Lung (tissue), 12 donors: ENCODE data around the gene CASS4. TPM values are rescaled to one million over a fixed set of nuclear protein-coding genes. Genes with fewer than 3 reads are reported as not detected.
A peak's percentile ranks its signal among the peaks of the same experiment; 100 is the strongest.

Source experiments
- ATAC-seq: fragments of 200-7000 bp; cut with Tn5 transposase; one replicate; pipeline ENCODE4 v1.9.1; 2020; ENCODE audit warnings: moderate number of reproducible peaks; ENCODE audit not compliant: insufficient read depth, low FRiP score
- DNase-seq, 3 donors: peaks; one replicate each; pipeline ENCODE4 v3.0.0-alpha.2; 2013 to 2017
- H3K27ac ChIP-seq, 2 donors: one replicate each; pipeline ENCODE4 v1.5.1; 2013; ENCODE audit warnings: mild to moderate bottlenecking in 2 of 2, moderate library complexity in 2 of 2, control low read depth in 1 of 2, inconsistent platforms in 1 of 2, low read depth in 1 of 2, low read length in 1 of 2
- H3K27me3 ChIP-seq, 3 donors: one replicate each; pipeline ENCODE4 v1.5.1; 2013; ENCODE audit warnings: low read length in 2 of 3; ENCODE audit not compliant: control insufficient read depth in 3 of 3, insufficient read depth in 3 of 3
- H3K36me3 ChIP-seq, 4 donors: one replicate each; pipeline ENCODE4 v1.5.1; 2013; ENCODE audit warnings: low read length in 4 of 4, mild to moderate bottlenecking in 1 of 4, moderate library complexity in 1 of 4; ENCODE audit not compliant: control insufficient read depth in 4 of 4, insufficient read depth in 4 of 4
- H3K4me1 ChIP-seq, 5 donors: one replicate each; pipeline ENCODE4 v1.5.1; 2013; ENCODE audit warnings: low read length in 5 of 5, mild to moderate bottlenecking in 2 of 5, moderate library complexity in 1 of 5; ENCODE audit not compliant: control insufficient read depth in 5 of 5, insufficient read depth in 5 of 5
- H3K4me3 ChIP-seq: one replicate; pipeline ENCODE4 v1.5.1; 2013; ENCODE audit warnings: mild to moderate bottlenecking, control low read depth, moderate library complexity
- H3K9ac ChIP-seq, 2 donors: one replicate each; pipeline ENCODE4 v1.5.1; 2013; ENCODE audit warnings: low read length in 2 of 2, control low read depth in 1 of 2; ENCODE audit not compliant: insufficient read depth in 1 of 2
- H3K9me3 ChIP-seq, 4 donors: one replicate each; pipeline ENCODE4 v1.5.1; 2013; ENCODE audit warnings: low read length in 3 of 4, mild to moderate bottlenecking in 1 of 4, moderate library complexity in 1 of 4; ENCODE audit not compliant: control insufficient read depth in 4 of 4, insufficient read depth in 3 of 4
- WGBS, 2 donors: extraction: QIAGEN DNeasy Blood & Tissue Kit; methylation state at CpG; one replicate each; pipeline ENCODE4 v1.1.7; 2013; 5-methylcytosine and 5-hydroxymethylcytosine counted together
- polyA plus RNA-seq, 2 donors: library from polyadenylated mRNA; stranded (reverse); fragments of 200-250 nt; gene quantifications; one replicate each; pipeline ENCODE4 v1.2.1, GENCODE V29; 2013
- total RNA-seq, 2 donors: library from RNA; depleted of rRNA in 1 of 2; stranded (reverse); fragments of >200 nt in 1 of 2; gene quantifications; one replicate each; pipeline ENCODE4 v1.2.1, GENCODE V29; 2014 to 2021
- TF ChIP-seq, protein P1 (sequence below): IDR thresholded peaks from 2 replicates; pipeline ENCODE4 v1.5.1; 2012; ENCODE audit warnings: mild to moderate bottlenecking; ENCODE audit errors: control extremely low read depth, extremely low read depth
- donor health status: control.
- donor health status: control.
- donor health status: Bipolar disorder and iron deficiency.
- donor health status: healthy.
- donor health status: DM: yes; HTN: yes; CAD: no.

The CASS4 gene
- total and polyA plus RNA-seq, 4 donors, result 4.5 to 30.7 (median 14.8) TPM

- peak within 1 kb of the TSS; percentile 77 to 93 for H3K27ac ChIP-seq
- peaks cover 5 to 20% (median 11%) of the 10 kb centered on the region in 5 donors for H3K4me1 ChIP-seq
- no peaks in the 10 kb centered on the region for H3K9me3 ChIP-seq
- TF ChIP-seq, protein P1, sequence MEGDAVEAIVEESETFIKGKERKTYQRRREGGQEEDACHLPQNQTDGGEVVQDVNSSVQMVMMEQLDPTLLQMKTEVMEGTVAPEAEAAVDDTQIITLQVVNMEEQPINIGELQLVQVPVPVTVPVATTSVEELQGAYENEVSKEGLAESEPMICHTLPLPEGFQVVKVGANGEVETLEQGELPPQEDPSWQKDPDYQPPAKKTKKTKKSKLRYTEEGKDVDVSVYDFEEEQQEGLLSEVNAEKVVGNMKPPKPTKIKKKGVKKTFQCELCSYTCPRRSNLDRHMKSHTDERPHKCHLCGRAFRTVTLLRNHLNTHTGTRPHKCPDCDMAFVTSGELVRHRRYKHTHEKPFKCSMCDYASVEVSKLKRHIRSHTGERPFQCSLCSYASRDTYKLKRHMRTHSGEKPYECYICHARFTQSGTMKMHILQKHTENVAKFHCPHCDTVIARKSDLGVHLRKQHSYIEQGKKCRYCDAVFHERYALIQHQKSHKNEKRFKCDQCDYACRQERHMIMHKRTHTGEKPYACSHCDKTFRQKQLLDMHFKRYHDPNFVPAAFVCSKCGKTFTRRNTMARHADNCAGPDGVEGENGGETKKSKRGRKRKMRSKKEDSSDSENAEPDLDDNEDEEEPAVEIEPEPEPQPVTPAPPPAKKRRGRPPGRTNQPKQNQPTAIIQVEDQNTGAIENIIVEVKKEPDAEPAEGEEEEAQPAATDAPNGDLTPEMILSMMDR, result no peak
- H3K36me3 ChIP-seq, result peaks cover 13 to 16% (median 15%) of the 10 kb centered on the region in 4 donors
- ATAC-seq (peak; percentile 98), DNase-seq (peak; percentile 99)
- WGBS, 2 donors, result 0% methylated on average over 53 of the region's 53 CpGs
- H3K27me3 ChIP-seq, result no peaks in the 10 kb centered on the region
- peak within 1 kb of the TSS; percentile 85 to 92 for H3K9ac ChIP-seq
- peak within 1 kb of the TSS; percentile 82 for H3K4me3 ChIP-seq
These were observed 19.8 kb upstream of the CASS4 start, which contains the start of the genes AURKA and CSTF1 for GRCh38 chr20:56392132-56392880. TSS of gene AURKA (minus strand) at chr20:56392215. CDS start at chr20:56388197, 4,018 bp downstream. TSS of gene CSTF1 (plus strand) at chr20:56392645. CDS start at chr20:56395553, 2,908 bp downstream.

DNA sequence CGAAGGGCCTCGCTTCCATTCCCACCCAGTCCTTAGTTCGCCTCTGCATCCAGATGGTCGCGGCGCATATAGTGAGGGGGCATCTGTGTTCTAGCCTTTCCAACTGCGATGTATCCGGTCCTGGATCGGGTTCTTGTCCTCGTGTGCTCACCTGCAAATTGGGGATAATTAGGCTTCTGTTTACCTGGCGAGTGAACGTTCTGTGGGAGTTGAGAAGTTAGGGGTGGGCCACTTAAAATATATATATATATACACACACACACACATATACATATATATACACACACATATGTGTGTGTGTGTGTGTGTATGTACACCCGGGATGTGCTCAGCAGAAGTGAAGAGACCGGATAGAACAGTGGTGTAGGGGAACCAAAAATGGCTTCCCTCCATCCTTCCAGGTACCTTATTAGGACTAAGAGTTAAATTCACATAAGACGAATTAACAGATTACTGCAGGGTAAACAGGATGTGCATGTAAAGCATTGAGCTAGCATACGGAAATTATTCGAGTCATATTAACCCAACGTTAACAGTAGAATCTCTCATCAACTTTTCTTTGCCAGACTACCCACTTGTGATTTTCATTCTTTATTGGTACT, 19.1 kb upstream of the CASS4 start:
- Histone ChIP-seq H3K9me3 (no peaks in the 10 kb centered on the region), H3K36me3 (peaks cover 19 to 23% (median 20%) of the 10 kb centered on the region in 4 donors), H3K27ac (peak overlapping the region; percentile 77 to 93), H3K27me3 (no peaks in the 10 kb centered on the region), H3K4me3 (peak overlapping the region; percentile 82), H3K9ac (peak overlapping the region; percentile 85 to 92), H3K4me1 (peaks cover 5 to 20% (median 11%) of the 10 kb centered on the region in 5 donors)
- WGBS, 2 donors, result 0 to 1% methylated on average over 18 of the region's 18 CpGs
- DNase-seq (peak in 2 of 3 donors; percentile 19 to 38), ATAC-seq (no peak)
- TF ChIP-seq, protein P1, result no peak

GRCh38 chr20:56393653-56394052, 18.4 kb upstream of the CASS4 start:
- TF ChIP-seq, protein P1, result no peak
- H3K4me3 ChIP-seq, result no peak overlapping the region
- peak overlapping the region; percentile 30 to 92 for H3K9ac ChIP-seq
- ATAC-seq, result no peak
- no peak overlapping the region for H3K27ac ChIP-seq
- 73 to 78% methylated on average over 8 of the region's 8 CpGs for WGBS, 2 donors
- H3K36me3 ChIP-seq, result peaks cover 23 to 26% (median 26%) of the 10 kb centered on the region in 4 donors
- H3K9me3 ChIP-seq, result no peaks in the 10 kb centered on the region
- H3K27me3 ChIP-seq, result no peaks in the 10 kb centered on the region
- DNase-seq, result no peak
- peaks cover 5 to 20% (median 11%) of the 10 kb centered on the region in 5 donors for H3K4me1 ChIP-seq
